GM13977 (cell line): ENCODE data around the gene SALL3.

Experiments
- DNase-seq: peaks from one replicate; pipeline ENCODE4 v3.0.0; 2012; ENCODE audit warnings: low spot score
- in situ Hi-C: fragments of 300-500 bp; cut with MboI; formaldehyde crosslinking; loops from one replicate; pipeline ENCODE4 v1.12.0; 2022; ENCODE audit warnings: low sequenced_read_pairs, low pct_unique_long_range_greater_than_20kb, mixed read lengths, inconsistent platforms; ENCODE audit not compliant: unreplicated experiment
- TF ChIP-seq, protein P1 (sequence below): IDR thresholded peaks from 2 replicates; pipeline ENCODE4 v1.5.1; 2012; ENCODE audit warnings: mild to moderate bottlenecking, control low read depth; ENCODE audit not compliant: insufficient read depth; ENCODE audit errors: extremely low read depth, missing control alignments

Gene SALL3

DNA sequence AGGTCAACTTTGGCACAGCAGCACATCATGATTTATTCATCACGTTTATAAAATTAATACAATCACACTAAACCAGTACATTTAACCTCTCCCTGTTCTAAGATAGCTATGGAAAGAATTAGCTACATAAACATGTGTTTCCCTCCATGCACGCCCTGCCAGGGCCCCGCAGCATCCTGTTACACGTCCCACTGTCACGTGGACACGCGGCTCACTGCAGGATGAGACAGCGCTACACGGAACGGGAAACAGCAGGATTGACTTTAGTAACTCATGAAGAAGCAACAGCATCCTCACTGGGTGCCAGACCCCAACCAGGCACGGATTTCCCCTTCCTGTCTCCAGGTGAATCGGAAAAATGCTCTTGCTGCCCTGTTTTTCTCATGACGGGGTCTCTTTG, 30.9 kb upstream of the SALL3 start:
- TF ChIP-seq, protein P1, sequence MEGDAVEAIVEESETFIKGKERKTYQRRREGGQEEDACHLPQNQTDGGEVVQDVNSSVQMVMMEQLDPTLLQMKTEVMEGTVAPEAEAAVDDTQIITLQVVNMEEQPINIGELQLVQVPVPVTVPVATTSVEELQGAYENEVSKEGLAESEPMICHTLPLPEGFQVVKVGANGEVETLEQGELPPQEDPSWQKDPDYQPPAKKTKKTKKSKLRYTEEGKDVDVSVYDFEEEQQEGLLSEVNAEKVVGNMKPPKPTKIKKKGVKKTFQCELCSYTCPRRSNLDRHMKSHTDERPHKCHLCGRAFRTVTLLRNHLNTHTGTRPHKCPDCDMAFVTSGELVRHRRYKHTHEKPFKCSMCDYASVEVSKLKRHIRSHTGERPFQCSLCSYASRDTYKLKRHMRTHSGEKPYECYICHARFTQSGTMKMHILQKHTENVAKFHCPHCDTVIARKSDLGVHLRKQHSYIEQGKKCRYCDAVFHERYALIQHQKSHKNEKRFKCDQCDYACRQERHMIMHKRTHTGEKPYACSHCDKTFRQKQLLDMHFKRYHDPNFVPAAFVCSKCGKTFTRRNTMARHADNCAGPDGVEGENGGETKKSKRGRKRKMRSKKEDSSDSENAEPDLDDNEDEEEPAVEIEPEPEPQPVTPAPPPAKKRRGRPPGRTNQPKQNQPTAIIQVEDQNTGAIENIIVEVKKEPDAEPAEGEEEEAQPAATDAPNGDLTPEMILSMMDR = no peak
- in situ Hi-C loops = no loop called here
- DNase-seq = no peak

DNA sequence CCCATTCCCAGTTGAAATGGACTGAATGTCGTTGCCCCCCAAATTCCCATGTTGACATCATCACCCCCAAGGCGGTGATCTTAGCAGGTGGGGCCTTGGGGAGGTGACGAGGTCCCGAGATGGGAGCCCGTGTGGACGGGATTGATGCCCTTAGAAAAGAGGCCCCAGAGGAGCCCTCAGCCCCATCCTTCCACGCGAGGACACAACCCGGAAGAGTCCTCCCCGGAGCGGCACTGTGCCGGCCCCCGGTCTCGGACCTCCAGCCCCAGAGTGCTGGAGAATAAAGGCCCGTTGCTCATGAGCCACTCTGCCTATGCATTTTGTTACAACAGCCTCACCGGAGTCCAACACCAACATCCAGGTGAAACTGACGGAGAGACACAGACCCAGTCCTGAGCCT, 30.4 kb upstream of the SALL3 start:
- no peak for DNase-seq
- TF ChIP-seq, protein P1 = no peak
- in situ Hi-C loops = no loop called here

- in situ Hi-C loops = no loop called here
- TF ChIP-seq, protein P1 = no peak
- DNase-seq = no peak
Observed at GRCh38 chr18:78950386-78950785, 29.2 kb upstream of the SALL3 start.

DNA sequence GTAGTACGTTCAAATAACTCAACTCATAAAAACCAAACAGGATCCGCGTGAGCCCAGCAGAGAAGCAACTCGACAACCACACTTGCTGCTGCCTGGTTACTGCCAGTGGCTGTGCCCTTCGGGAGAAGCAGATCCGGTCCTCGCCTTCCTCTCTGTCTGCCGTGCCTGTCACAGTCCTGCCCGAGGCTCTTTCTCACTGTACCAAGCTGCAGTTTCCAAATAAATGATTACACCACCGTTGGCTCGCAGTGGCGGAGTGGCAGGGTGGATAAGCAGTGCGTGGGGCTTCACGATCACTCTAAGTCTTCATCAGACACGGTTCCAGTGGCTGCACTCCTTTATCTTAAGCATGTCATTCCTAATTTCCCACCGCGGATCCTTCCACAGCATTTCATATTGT, 26.1 kb upstream of the SALL3 start:
- in situ Hi-C loops = no loop called here
- no peak for DNase-seq
- TF ChIP-seq, protein P1 = no peak

DNA sequence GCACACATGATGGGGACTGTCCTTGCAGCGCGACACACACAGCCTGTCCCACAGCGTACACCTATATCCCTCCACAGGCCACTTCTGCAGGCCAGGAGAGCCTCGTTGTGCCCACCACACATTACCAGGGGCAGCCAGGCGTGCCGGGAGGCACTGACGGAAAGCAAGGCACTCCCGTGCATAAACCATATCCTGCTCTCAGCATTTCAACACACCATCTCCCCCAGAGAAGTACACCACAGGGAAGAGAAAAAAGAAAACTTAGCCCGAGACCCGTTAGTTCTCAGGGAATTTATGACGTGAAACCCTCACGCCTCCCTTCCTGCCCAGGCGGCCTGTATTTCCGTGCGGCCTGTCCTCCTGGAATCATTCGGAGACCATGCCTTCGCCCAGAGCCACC, 24.6 kb upstream of the SALL3 start:
- DNase-seq = no peak

DNA sequence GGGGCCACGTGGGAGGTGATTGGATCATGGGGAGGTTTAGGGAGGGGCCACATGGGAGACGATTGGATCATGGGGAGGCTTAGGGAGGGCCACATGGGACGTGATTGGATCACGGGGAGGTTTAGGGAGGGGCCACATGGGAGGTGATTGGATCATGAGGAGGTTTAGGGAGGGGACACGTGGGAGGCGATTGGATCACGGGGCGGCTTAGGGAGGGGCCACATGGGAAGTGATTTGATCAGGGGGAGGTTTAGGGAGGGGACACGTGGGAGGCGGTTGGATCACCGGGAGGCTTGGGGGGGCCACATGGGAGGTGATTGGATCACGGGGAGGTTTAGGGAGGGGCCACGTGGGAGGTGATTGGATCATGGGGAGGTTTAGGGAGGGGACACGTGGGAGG, 22.5 kb upstream of the SALL3 start:
- in situ Hi-C loops = no loop called here
- TF ChIP-seq, protein P1 = no peak
- DNase-seq = no peak

More for the DNA sequence above, 24.6 kb upstream of the SALL3 start:
- in situ Hi-C loops = no loop called here
- TF ChIP-seq, protein P1 = no peak

DNA sequence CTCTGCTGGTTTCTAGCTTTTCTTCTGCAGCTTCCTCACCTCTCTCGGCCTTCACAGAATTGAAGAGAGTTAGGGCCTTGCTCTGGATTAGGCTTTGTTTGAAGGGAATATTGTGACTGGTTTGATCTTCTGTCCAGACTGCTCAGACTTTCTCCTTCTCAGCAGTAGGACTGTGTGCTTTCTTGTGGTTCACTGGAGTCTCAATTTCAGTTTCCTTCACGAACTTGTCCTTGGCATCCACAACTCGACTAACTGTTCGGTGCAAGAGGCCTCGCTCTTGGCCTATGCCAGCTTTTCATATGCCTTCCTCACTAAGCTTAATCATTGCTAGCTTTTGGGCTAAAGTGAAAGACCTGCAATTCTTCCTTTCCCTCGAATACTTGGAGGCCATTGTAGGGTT, 18.9 kb upstream of the SALL3 start:
- TF ChIP-seq, protein P1 = no peak
- in situ Hi-C loops = no loop called here

More for the DNA sequence above, 18.9 kb upstream of the SALL3 start:
- DNase-seq = no peak
